GM21576 (cell line): ENCODE results near the gene TMEM179.

Source experiments
- ATAC-seq: cut with Tn5 transposase; IDR thresholded peaks from one replicate; pipeline ENCODE4 v1.9.1; 2021; ENCODE audit warnings: mild to moderate bottlenecking, moderate library complexity; ENCODE audit not compliant: unreplicated experiment

Gene TMEM179

GRCh38 chr14:104573930-104574329, 30.6 kb downstream of the TMEM179 start:
- no peak for ATAC-seq

GRCh38 chr14:104572668-104573067, 31.9 kb downstream of the TMEM179 start:
- ATAC-seq: no peak

- no peak for ATAC-seq
Measured at GRCh38 chr14:104572024-104572626, 32.4 kb downstream of the TMEM179 start.

- ATAC-seq: no peak
Measured at GRCh38 chr14:104571246-104571645, 33.3 kb downstream of the TMEM179 start.

GRCh38 chr14:104569435-104569834, 35.1 kb downstream of the TMEM179 start:
- no peak for ATAC-seq

- no peak for ATAC-seq
Measured at GRCh38 chr14:104568620-104569019, 36.0 kb downstream of the TMEM179 start.

GRCh38 chr14:104567957-104568225, 36.7 kb downstream of the TMEM179 start:
- no peak for ATAC-seq

GRCh38 chr14:104567141-104567956, 37.2 kb downstream of the TMEM179 start:
- ATAC-seq: no peak

GRCh38 chr14:104564744-104565679, 39.6 kb downstream of the TMEM179 start:
- ATAC-seq: no peak

GRCh38 chr14:104563742-104564615, 40.6 kb downstream of the TMEM179 start:
- no peak for ATAC-seq

- ATAC-seq: no peak
Measured at GRCh38 chr14:104563191-104563741, 41.3 kb downstream of the TMEM179 start.

- ATAC-seq: no peak
Measured at GRCh38 chr14:104562606-104563005, 42.0 kb downstream of the TMEM179 start.

- ATAC-seq: no peak
Measured at GRCh38 chr14:104561632-104562495, 42.7 kb downstream of the TMEM179 start.

GRCh38 chr14:104561124-104561557, 43.4 kb downstream of the TMEM179 start:
- no peak for ATAC-seq

GRCh38 chr14:104560586-104560945, 44.0 kb downstream of the TMEM179 start:
- no peak for ATAC-seq

GRCh38 chr14:104559804-104560585, 44.6 kb downstream of the TMEM179 start:
- no peak for ATAC-seq

- ATAC-seq: no peak
Measured at GRCh38 chr14:104559028-104559803, 45.4 kb downstream of the TMEM179 start.
